ENCODE measurements around the gene LONP2.

The LONP2 gene

DNA sequence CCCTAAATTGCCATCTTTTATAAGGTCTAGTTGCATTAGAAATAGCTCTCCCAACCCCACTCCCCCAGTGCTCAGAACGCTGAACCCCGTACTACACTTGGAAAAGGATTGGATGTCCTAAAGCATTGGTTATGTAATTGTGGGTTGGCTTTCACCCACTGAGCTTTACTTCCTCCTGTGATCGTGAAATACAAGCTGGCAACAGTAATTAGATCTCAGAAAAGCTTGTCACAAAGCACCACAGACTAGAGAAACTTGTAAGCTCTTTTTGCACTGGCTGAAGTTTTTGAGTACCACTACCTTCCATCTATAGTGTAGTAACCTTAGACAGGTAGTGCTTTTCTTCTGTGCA, 86.7 kb downstream of the LONP2 start:
- no peak overlapping the region for H3K4me3 ChIP-seq (ENCODE audit: low read length in 2 of 2)
- no peak overlapping the region for H3K9ac ChIP-seq (ENCODE audit: low read depth, low read length, poor library complexity)
- no peak overlapping the region for H2BK15ac ChIP-seq (ENCODE audit: low read length)
- H2AFZ ChIP-seq (ENCODE audit: low read length): no peak overlapping the region
- H3K27me3 ChIP-seq (ENCODE audit: control insufficient read depth in 3 of 3, insufficient read depth in 3 of 3, low read depth in 1 of 3, low read length in 3 of 3): no peaks in the 10 kb centered on the region
- H3K79me1 ChIP-seq (ENCODE audit: low read depth, low read length): no peaks in the 10 kb centered on the region
- no peak overlapping the region for H3K23ac ChIP-seq (ENCODE audit: low read depth, low read length, poor library complexity)
- WGBS, 2 donors (ENCODE audit: extremely low coverage in 2 of 2, insufficient read length in 2 of 2, insufficient replicate concordance in 1 of 2): no CpG with 5 or more reads among the region's 3 CpGs
- no peak overlapping the region for H3K4ac ChIP-seq (ENCODE audit: low read length)
- H3K9me3 ChIP-seq (replicated peaks in 1 of 2; ENCODE audit: control insufficient read depth in 2 of 2, insufficient read depth in 1 of 2, low read depth in 1 of 2, low read length in 2 of 2): no peaks in the 10 kb centered on the region
- H3K18ac ChIP-seq (ENCODE audit: low read length): no peak overlapping the region
- H3K27ac ChIP-seq (replicated peaks; ENCODE audit: low read length): no peak overlapping the region
- no peak overlapping the region for H2BK5ac ChIP-seq (ENCODE audit: low read length)
- no peak overlapping the region for H2AK5ac ChIP-seq (ENCODE audit: low read depth, low read length)
- H4K91ac ChIP-seq (ENCODE audit: low read depth, low read length, poor library complexity): no peak overlapping the region
- H3K14ac ChIP-seq (ENCODE audit: low read length): no peak overlapping the region
- H2BK12ac ChIP-seq (ENCODE audit: low read length): no peak overlapping the region
- no peak overlapping the region for H4K8ac ChIP-seq (ENCODE audit: low read depth, low read length)
- H3K4me1 ChIP-seq (ENCODE audit: control insufficient read depth in 2 of 2, insufficient read depth in 1 of 2, low read depth in 1 of 2, low read length in 2 of 2): no peaks in the 10 kb centered on the region
- no peak for DNase-seq (ENCODE audit: low spot score)
- no peak overlapping the region for H3K4me2 ChIP-seq (ENCODE audit: insufficient read depth, low read length, poor library complexity, severe bottlenecking)
- H2BK120ac ChIP-seq (ENCODE audit: low read depth, low read length): no peak overlapping the region
- peaks cover 4 to 22% of the 10 kb centered on the region in 2 donors for H3K36me3 ChIP-seq (replicated peaks in 1 of 2; ENCODE audit: control insufficient read depth in 2 of 2, insufficient read depth in 2 of 2, low read length in 2 of 2)

DNA sequence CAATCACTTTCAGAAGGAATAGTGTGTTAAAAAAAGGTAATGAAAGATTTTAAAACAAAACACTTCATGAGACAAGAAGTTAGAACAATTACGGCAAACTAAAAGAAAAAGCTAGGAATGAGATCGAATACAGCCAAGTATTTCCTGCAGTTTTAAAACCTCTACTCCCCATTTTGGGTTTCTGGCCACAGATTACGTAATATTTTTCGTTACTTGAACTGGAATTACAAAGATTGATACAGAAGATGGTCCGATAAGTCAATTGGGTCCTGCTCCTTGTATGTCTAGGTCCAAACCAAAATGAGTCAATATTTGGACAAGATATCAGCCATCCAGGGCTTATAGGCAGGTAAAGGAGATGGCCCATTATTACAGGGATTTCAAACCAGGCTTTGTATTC, 88.9 kb downstream of the LONP2 start:
- no CpG with 5 or more reads among the region's 5 CpGs for WGBS, 2 donors (ENCODE audit: extremely low coverage in 2 of 2, insufficient read length in 2 of 2, insufficient replicate concordance in 1 of 2)
- no peak overlapping the region for H3K9ac ChIP-seq (ENCODE audit: low read depth, low read length, poor library complexity)

DNA sequence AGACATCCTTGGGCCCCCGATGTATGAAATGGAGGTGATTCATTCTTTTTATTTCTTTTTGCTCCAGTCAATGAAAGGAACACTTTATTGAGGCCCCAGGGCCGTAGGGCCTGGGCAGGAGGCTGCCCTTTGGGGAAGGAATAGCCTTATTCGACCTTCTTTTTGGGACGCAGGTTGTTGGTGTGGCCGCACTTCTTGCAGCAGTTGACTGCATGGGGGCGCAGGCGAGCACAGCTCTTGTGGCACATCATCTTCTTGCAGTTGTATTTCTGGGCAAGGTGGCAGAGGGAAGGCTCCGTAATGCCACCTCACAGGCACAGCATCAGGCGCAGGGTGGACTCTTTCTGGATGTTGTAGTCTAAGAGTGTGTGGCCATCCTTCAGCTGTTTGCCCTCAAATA, 90.2 kb downstream of the LONP2 start:
- no CpG with 5 or more reads among the region's 9 CpGs for WGBS, 2 donors (ENCODE audit: extremely low coverage in 2 of 2, insufficient read length in 2 of 2, insufficient replicate concordance in 1 of 2)
- Histone ChIP-seq H3K79me1 (ENCODE audit: low read depth, low read length) (no peaks in the 10 kb centered on the region), H2AK5ac (ENCODE audit: low read depth, low read length) (no peak overlapping the region), H3K23ac (ENCODE audit: low read depth, low read length, poor library complexity) (no peak overlapping the region), H3K4ac (ENCODE audit: low read length) (no peak overlapping the region), H2BK12ac (ENCODE audit: low read length) (no peak overlapping the region), H3K27ac (replicated peaks; ENCODE audit: low read length) (no peak overlapping the region), H3K4me2 (ENCODE audit: insufficient read depth, low read length, poor library complexity, severe bottlenecking) (no peak overlapping the region), H2BK15ac (ENCODE audit: low read length) (no peak overlapping the region), H4K91ac (ENCODE audit: low read depth, low read length, poor library complexity) (no peak overlapping the region), H3K36me3 (replicated peaks in 1 of 2; ENCODE audit: control insufficient read depth in 2 of 2, insufficient read depth in 2 of 2, low read length in 2 of 2) (peaks cover 4 to 46% of the 10 kb centered on the region in 2 donors), H3K9me3 (replicated peaks in 1 of 2; ENCODE audit: control insufficient read depth in 2 of 2, insufficient read depth in 1 of 2, low read depth in 1 of 2, low read length in 2 of 2) (no peaks in the 10 kb centered on the region), H3K9ac (ENCODE audit: low read depth, low read length, poor library complexity) (no peak overlapping the region), H3K14ac (ENCODE audit: low read length) (no peak overlapping the region), H3K4me3 (ENCODE audit: low read length in 2 of 2) (no peak overlapping the region), H2BK5ac (ENCODE audit: low read length) (no peak overlapping the region), H4K8ac (ENCODE audit: low read depth, low read length) (no peak overlapping the region), H2BK120ac (ENCODE audit: low read depth, low read length) (no peak overlapping the region), H2AFZ (ENCODE audit: low read length) (no peak overlapping the region), H3K4me1 (ENCODE audit: control insufficient read depth in 2 of 2, insufficient read depth in 1 of 2, low read depth in 1 of 2, low read length in 2 of 2) (no peaks in the 10 kb centered on the region), H3K27me3 (ENCODE audit: control insufficient read depth in 3 of 3, insufficient read depth in 3 of 3, low read depth in 1 of 3, low read length in 3 of 3) (no peaks in the 10 kb centered on the region), H3K18ac (ENCODE audit: low read length) (peak overlapping the region; percentile 17)
- no peak for DNase-seq (ENCODE audit: low spot score)

More for the DNA sequence above, 88.9 kb downstream of the LONP2 start:
- no peaks in the 10 kb centered on the region for H3K27me3 ChIP-seq (ENCODE audit: control insufficient read depth in 3 of 3, insufficient read depth in 3 of 3, low read depth in 1 of 3, low read length in 3 of 3)
- no peak for DNase-seq (ENCODE audit: low spot score)
- H2BK5ac ChIP-seq (ENCODE audit: low read length): no peak overlapping the region
- H2BK120ac ChIP-seq (ENCODE audit: low read depth, low read length): no peak overlapping the region
- H2AFZ ChIP-seq (ENCODE audit: low read length): no peak overlapping the region
- H3K36me3 ChIP-seq (replicated peaks in 1 of 2; ENCODE audit: control insufficient read depth in 2 of 2, insufficient read depth in 2 of 2, low read length in 2 of 2): peaks cover 4 to 41% of the 10 kb centered on the region in 2 donors
- H3K79me1 ChIP-seq (ENCODE audit: low read depth, low read length): no peaks in the 10 kb centered on the region
- no peak overlapping the region for H3K27ac ChIP-seq (replicated peaks; ENCODE audit: low read length)
- no peak overlapping the region for H3K23ac ChIP-seq (ENCODE audit: low read depth, low read length, poor library complexity)
- H3K18ac ChIP-seq (ENCODE audit: low read length): no peak overlapping the region
- H4K91ac ChIP-seq (ENCODE audit: low read depth, low read length, poor library complexity): no peak overlapping the region
- no peak overlapping the region for H2BK15ac ChIP-seq (ENCODE audit: low read length)
- H3K4ac ChIP-seq (ENCODE audit: low read length): no peak overlapping the region
- no peaks in the 10 kb centered on the region for H3K9me3 ChIP-seq (replicated peaks in 1 of 2; ENCODE audit: control insufficient read depth in 2 of 2, insufficient read depth in 1 of 2, low read depth in 1 of 2, low read length in 2 of 2)
- H3K4me2 ChIP-seq (ENCODE audit: insufficient read depth, low read length, poor library complexity, severe bottlenecking): no peak overlapping the region
- no peak overlapping the region for H2BK12ac ChIP-seq (ENCODE audit: low read length)
- no peak overlapping the region for H4K8ac ChIP-seq (ENCODE audit: low read depth, low read length)
- no peak overlapping the region for H3K4me3 ChIP-seq (ENCODE audit: low read length in 2 of 2)
- H3K4me1 ChIP-seq (ENCODE audit: control insufficient read depth in 2 of 2, insufficient read depth in 1 of 2, low read depth in 1 of 2, low read length in 2 of 2): no peaks in the 10 kb centered on the region
- no peak overlapping the region for H3K14ac ChIP-seq (ENCODE audit: low read length)
- H2AK5ac ChIP-seq (ENCODE audit: low read depth, low read length): no peak overlapping the region

DNA sequence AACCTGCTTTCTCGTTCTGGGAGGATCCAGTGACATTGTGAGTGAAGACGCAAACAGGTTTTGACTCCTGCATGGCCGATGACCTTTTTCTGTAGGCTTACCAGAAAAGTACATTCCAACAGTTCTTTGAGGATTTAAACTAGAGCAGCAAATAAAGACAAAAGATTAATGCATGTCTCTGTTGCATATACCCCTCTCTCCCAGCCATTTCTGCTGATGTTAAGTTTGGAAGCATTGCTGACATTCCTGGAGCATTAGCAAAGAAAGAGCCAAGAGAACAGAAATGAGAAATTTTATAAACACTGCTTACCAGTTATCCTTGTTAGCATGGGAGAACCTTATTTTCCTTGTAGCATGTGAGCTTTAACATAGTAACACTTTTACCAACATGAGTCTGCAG, 91.9 kb downstream of the LONP2 start:
- H2AK5ac ChIP-seq (ENCODE audit: low read depth, low read length): no peak overlapping the region
- H3K23ac ChIP-seq (ENCODE audit: low read depth, low read length, poor library complexity): no peak overlapping the region
- H3K14ac ChIP-seq (ENCODE audit: low read length): no peak overlapping the region
- no peak overlapping the region for H2BK15ac ChIP-seq (ENCODE audit: low read length)
- no peak overlapping the region for H4K8ac ChIP-seq (ENCODE audit: low read depth, low read length)
- no CpG with 5 or more reads among the region's 3 CpGs for WGBS, 2 donors (ENCODE audit: extremely low coverage in 2 of 2, insufficient read length in 2 of 2, insufficient replicate concordance in 1 of 2)
- no peak overlapping the region for H2AFZ ChIP-seq (ENCODE audit: low read length)
- H3K27me3 ChIP-seq (ENCODE audit: control insufficient read depth in 3 of 3, insufficient read depth in 3 of 3, low read depth in 1 of 3, low read length in 3 of 3): no peaks in the 10 kb centered on the region
- H3K4ac ChIP-seq (ENCODE audit: low read length): no peak overlapping the region
- no peak overlapping the region for H3K9ac ChIP-seq (ENCODE audit: low read depth, low read length, poor library complexity)
- no peaks in the 10 kb centered on the region for H3K79me1 ChIP-seq (ENCODE audit: low read depth, low read length)
- no peak overlapping the region for H2BK120ac ChIP-seq (ENCODE audit: low read depth, low read length)
- no peaks in the 10 kb centered on the region for H3K4me1 ChIP-seq (ENCODE audit: control insufficient read depth in 2 of 2, insufficient read depth in 1 of 2, low read depth in 1 of 2, low read length in 2 of 2)
- H2BK12ac ChIP-seq (ENCODE audit: low read length): no peak overlapping the region
- DNase-seq (ENCODE audit: low spot score): no peak
- no peak overlapping the region for H3K18ac ChIP-seq (ENCODE audit: low read length)
- H2BK5ac ChIP-seq (ENCODE audit: low read length): no peak overlapping the region
- H3K4me3 ChIP-seq (ENCODE audit: low read length in 2 of 2): no peak overlapping the region
- H3K27ac ChIP-seq (replicated peaks; ENCODE audit: low read length): no peak overlapping the region
- no peaks in the 10 kb centered on the region for H3K9me3 ChIP-seq (replicated peaks in 1 of 2; ENCODE audit: control insufficient read depth in 2 of 2, insufficient read depth in 1 of 2, low read depth in 1 of 2, low read length in 2 of 2)
- H3K4me2 ChIP-seq (ENCODE audit: insufficient read depth, low read length, poor library complexity, severe bottlenecking): no peak overlapping the region
- peaks cover 4 to 59% of the 10 kb centered on the region in 2 donors for H3K36me3 ChIP-seq (replicated peaks in 1 of 2; ENCODE audit: control insufficient read depth in 2 of 2, insufficient read depth in 2 of 2, low read length in 2 of 2)
- no peak overlapping the region for H4K91ac ChIP-seq (ENCODE audit: low read depth, low read length, poor library complexity)
